ENCODE results near the gene SLC44A4.
"Not testable (repeated sequence)": the region's sequence is repeated elsewhere in the genome, so short reads cannot be mapped to it uniquely, and the experiment has no call there.

DNA sequence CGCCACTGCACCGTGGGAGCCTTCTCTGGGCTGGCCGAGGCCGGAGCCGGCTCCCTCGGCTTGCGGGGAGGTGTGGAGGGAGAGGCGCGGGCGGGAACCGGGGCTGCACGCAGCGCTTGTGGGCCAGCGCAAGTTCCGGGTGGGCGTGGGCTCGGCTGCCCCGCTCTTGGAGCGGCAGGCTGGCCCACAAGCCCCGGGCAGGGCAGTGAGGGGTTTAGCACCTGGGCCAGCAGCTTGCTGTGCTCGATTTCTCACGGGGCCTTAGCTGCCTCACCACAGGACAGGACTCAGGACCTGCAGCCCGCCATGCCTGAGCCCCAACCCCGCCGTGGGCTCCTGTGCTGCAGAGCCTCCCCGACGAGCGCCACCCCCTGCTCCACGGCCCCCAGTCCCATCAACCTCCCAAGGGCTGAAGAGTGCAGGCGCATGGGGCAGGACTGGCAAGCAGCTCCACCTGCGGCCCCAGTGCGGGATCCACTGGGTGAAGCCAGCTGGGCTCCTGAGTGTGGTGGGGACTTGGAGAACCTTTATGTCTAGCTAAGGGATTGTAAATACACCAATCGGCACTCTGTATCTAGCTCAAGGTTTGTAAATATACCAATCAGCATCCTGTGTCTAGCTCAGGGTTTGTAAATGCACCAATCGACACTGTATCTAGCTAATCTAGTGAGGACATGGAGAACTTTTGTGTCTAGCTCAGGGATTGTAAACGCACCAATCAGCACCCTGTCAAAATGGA lies 26.6 kb downstream of the SLC44A4 start:
- TF ChIP-seq, protein P1, sequence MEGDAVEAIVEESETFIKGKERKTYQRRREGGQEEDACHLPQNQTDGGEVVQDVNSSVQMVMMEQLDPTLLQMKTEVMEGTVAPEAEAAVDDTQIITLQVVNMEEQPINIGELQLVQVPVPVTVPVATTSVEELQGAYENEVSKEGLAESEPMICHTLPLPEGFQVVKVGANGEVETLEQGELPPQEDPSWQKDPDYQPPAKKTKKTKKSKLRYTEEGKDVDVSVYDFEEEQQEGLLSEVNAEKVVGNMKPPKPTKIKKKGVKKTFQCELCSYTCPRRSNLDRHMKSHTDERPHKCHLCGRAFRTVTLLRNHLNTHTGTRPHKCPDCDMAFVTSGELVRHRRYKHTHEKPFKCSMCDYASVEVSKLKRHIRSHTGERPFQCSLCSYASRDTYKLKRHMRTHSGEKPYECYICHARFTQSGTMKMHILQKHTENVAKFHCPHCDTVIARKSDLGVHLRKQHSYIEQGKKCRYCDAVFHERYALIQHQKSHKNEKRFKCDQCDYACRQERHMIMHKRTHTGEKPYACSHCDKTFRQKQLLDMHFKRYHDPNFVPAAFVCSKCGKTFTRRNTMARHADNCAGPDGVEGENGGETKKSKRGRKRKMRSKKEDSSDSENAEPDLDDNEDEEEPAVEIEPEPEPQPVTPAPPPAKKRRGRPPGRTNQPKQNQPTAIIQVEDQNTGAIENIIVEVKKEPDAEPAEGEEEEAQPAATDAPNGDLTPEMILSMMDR (conservative IDR thresholded peaks at IDR 0.05; ENCODE audit: low read depth, low read length): not testable (repeated sequence)
- TF ChIP-seq EZH2 (IDR thresholded peaks at IDR 0.05; ENCODE audit: borderline replicate concordance, low read depth, low read length, poor library complexity, severe bottlenecking): not testable (repeated sequence)

Measured in A673 (cell line).